Limb (tissue), 2 donors: ENCODE data around the gene PCDHA9.
"Not testable (repeated sequence)": the region's sequence is repeated elsewhere in the genome, so short reads cannot be mapped to it uniquely, and the experiment has no call there.

ENCODE experiments used
- DNase-seq, 2 donors: peaks; one replicate each; pipeline ENCODE4 v3.0.0-alpha.2; 2016; ENCODE audit errors: extremely low spot score in 2 of 2

Gene PCDHA9

DNA sequence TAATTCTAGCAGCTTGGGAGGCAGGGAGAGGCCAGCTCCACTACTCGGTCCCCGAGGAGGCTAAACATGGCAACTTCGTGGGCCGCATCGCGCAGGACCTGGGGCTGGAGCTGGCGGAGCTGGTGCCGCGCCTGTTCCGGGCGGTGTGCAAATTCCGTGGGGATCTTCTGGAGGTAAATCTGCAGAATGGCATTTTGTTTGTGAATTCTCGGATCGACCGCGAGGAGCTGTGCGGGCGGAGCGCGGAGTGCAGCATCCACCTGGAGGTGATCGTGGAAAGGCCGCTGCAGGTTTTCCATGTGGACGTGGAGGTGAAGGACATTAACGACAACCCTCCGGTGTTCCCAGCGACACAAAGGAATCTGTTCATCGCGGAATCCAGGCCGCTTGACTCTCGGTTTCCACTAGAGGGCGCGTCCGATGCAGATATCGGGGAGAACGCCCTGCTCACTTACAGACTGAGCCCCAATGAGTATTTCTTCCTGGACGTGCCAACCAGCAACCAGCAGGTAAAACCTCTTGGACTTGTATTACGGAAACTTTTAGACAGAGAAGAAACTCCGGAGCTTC, 13.7 kb upstream of the PCDHA9 start:
- DNase-seq: not testable (repeated sequence)

DNA sequence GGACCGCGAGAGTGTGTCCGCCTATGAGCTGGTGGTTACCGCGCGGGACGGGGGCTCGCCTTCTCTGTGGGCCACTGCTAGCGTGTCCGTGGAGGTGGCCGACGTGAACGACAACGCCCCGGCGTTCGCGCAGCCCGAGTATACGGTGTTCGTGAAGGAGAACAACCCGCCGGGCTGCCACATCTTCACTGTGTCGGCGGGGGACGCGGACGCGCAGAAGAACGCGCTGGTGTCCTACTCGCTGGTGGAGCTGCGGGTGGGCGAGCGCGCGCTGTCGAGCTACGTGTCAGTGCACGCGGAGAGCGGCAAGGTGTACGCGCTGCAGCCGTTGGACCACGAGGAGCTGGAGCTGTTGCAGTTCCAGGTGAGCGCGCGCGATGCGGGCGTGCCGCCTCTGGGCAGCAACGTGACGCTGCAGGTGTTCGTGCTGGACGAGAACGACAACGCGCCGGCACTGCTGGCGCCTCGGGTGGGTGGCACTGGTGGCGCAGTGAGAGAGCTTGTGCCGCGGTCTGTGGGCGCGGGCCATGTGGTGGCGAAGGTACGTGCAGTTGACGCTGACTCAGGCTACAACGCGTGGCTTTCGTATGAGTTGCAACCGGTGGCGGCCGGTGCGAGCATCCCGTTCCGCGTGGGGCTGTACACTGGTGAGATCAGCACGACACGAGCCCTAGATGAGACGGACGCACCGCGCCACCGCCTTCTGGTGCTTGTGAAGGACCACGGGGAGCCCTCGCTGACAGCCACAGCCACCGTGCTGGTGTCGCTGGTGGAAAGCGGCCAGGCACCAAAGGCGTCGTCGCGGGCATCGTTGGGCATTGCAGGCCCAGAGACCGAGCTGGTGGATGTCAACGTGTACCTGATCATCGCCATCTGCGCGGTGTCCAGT, 12.3 kb upstream of the PCDHA9 start:
- no peak for DNase-seq

DNA sequence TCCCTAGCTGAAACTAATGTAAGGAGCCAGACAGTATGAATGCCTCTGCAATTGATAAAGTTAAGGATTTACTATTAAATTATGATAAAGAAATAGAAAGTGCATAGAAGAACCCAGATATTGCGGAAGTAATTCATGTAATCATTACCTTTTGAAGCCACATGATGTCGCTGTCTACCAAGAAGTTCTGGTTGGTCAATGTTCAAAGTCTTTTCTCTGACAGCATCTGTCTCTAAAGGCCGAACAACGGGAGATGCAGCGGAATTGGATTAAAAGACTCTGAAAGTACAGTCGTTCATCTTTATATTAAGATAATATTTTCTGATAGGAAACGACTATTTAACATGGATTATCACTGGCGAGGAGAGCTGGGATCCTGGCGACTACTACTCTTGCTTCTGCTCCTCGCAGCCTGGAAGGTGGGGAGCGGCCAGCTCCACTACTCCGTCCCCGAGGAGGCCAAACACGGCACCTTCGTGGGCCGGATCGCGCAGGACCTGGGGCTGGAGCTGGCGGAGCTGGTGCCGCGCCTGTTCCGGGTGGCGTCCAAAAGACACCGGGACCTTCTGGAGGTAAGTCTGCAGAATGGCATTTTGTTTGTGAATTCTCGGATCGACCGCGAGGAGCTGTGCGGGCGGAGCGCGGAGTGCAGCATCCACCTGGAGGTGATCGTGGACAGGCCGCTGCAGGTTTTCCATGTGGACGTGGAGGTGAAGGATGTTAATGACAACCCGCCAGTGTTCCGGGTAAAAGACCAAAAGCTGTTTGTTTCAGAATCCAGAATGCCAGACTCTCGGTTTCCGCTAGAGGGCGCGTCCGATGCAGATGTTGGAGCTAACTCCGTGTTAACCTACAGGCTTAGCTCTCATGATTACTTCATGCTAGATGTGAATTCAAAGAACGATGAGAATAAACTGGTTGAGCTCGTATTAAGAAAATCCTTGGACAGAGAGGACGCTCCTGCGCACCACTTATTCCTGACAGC, 6.9 kb upstream of the PCDHA9 start, which contains the start of gene PCDHA8:
Gene PCDHA8, plus strand, starts transcription at position 210 of the 985 bp plus-strand sequence. Its CDS starts 135 bp downstream, at position 345.
- DNase-seq: no peak

DNA sequence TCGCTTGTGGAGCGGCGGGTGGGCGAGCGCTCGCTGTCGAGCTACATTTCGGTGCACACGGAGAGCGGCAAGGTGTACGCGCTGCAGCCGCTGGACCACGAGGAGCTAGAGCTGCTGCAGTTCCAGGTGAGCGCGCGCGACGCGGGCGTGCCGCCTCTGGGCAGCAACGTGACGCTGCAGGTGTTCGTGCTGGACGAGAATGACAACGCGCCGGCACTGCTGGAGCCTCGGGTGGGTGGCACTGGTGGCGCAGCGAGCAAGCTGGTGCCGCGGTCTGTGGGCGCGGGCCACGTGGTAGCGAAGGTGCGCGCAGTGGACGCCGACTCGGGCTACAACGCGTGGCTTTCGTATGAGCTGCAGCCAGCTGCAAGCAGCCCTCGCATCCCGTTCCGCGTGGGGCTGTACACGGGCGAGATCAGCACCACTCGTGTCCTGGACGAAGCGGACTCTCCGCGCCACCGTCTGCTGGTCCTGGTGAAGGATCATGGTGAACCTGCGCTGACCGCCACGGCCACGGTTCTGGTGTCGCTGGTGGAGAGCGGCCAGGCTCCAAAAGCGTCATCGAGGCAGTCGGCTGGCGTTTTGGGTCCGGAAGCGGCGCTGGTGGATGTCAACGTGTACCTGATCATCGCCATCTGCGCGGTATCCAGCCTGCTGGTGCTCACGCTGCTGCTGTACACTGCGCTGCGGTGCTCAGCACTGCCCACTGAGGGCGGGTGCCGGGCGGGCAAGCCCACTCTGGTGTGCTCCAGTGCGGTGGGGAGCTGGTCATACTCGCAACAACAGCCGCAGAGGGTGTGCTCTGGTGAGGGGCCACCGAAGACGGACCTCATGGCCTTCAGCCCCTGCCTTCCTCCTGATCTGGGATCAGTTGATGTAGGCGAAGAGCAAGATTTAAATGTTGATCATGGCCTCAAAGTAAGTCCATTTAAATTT, 5.1 kb upstream of the PCDHA9 start:
- DNase-seq: no peak

DNA sequence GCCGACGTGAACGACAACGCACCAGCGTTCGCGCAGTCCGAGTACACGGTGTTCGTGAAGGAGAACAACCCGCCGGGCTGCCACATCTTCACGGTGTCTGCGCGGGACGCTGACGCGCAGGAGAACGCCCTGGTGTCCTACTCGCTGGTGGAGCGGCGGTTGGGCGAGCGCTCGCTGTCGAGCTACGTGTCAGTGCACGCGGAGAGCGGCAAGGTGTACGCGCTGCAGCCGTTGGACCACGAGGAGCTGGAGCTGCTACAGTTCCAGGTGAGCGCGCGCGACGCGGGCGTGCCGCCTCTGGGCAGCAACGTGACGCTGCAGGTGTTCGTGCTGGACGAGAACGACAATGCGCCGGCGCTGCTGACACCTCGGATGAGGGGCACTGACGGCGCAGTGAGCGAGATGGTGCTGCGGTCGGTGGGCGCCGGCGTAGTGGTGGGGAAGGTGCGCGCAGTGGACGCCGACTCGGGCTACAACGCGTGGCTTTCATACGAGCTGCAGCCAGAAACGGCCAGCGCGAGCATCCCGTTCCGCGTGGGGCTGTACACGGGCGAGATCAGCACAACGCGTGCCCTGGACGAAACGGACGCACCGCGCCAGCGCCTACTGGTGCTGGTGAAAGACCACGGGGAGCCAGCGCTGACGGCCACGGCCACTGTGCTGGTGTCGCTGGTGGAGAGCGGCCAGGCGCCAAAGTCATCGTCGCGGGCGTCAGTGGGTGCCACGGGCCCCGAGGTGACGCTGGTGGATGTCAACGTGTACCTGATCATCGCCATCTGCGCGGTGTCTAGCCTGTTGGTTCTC, 1.9 kb downstream of the PCDHA9 start:
- DNase-seq: not testable (repeated sequence)

DNA sequence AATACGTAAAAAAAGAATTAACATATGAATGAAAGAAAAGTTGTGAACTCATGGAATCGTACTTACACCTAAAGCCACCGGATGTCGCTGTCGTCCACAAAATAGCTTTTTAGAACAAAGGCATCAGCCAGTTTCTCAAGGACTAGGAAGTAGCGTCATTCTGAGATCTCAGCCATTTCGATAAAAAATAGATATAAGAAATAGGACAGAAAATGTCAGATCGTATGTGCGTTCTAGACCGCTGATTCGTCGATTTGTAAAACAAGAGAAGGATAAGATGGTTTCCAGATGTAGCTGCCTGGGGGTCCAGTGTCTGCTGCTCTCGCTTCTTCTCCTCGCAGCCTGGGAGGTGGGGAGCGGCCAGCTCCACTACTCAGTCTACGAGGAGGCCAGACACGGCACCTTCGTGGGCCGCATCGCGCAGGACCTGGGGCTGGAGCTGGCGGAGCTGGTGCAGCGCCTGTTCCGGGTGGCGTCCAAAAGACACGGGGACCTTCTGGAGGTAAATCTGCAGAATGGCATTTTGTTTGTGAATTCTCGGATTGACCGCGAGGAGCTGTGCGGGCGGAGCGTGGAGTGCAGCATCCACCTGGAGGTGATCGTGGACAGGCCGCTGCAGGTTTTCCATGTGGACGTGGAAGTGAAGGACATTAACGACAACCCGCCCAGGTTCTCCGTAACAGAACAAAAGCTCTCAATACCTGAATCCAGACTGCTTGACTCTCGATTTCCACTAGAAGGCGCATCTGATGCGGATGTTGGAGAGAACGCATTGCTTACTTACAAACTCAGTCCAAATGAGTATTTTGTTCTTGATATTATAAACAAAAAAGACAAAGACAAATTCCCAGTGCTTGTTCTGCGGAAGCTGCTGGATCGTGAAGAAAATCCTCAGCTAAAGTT, 7.8 kb downstream of the PCDHA9 start, which contains the start of gene PCDHA10:
Gene PCDHA10, plus strand, starts transcription at position 126 of the 903 bp plus-strand sequence. Its CDS starts 152 bp downstream, at position 278.
- no peak for DNase-seq

DNA sequence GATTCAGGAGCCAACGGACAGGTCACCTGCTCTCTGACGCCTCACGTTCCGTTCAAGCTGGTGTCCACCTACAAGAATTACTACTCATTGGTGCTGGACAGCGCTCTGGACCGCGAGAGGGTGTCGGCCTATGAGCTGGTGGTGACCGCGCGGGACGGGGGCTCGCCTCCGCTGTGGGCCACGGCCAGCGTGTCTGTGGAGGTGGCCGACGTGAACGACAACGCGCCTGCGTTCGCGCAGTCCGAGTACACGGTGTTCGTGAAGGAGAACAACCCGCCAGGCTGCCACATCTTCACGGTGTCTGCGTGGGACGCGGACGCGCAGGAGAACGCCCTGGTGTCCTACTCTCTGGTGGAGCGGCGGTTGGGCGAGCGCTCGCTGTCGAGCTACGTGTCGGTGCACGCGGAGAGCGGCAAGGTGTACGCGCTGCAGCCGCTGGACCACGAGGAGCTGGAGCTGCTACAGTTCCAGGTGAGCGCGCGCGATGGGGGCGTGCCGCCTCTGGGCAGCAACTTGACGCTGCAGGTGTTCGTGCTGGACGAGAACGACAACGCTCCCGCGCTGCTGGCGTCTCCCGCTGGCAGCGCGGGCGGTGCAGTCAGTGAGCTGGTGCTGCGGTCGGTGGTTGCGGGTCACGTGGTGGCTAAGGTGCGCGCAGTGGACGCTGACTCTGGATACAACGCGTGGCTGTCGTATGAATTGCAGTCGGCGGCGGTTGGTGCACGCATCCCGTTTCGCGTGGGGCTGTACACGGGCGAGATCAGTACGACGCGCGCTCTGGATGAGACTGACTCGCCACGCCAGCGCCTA, 9.2 kb downstream of the PCDHA9 start:
- no peak for DNase-seq

DNA sequence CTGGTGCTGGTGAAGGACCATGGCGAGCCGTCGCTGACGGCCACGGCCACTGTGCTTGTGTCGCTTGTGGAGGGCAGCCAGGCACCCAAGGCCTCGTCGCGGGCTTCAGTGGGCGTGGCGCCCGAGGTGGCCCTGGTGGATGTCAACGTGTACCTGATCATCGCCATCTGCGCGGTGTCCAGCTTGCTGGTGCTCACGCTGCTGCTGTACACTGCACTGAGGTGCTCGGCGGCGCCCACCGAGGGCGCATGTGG, 9.7 kb downstream of the PCDHA9 start:
- DNase-seq: no peak

DNA sequence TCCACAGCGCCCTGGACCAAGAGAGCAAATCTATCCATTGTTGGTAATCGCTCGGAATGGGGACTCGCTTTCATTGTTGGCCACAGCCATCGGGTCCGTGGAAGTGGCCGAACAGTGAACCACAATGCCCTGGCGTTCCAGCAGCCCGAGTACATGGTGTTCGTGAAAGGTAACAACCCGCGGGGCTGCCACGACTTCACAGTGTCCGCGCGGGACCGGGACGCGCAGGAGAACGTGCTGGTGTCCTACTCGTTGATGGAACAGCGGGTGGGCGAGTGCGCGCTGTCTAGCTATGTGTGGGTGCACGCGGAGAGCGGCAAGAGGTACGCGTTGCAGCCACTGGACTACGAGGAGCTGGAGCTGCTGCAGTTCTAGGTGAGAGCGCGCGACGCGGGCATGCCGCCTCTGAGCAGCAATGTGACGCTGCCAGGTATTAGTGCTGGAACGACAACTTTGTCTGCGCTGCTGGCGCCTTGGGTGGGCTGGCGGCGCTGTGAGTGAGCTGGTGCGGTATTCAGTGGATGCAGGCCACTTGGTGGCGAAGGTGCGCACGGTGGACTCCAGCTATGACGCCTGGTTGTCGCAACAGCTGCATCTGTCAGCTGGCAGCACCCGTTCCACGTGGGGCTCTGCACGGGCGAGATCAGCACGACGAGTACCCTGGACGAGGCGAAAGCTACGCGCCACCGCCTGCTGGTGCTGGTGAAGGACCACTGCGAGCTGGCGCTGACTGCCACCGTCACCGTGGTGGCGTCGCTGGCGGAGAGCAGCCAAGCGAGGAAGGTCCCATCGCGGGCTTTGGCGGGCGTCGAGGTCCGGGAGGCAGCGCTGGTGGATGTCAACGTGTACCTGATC, 14.5 kb downstream of the PCDHA9 start:
- no peak for DNase-seq

DNA sequence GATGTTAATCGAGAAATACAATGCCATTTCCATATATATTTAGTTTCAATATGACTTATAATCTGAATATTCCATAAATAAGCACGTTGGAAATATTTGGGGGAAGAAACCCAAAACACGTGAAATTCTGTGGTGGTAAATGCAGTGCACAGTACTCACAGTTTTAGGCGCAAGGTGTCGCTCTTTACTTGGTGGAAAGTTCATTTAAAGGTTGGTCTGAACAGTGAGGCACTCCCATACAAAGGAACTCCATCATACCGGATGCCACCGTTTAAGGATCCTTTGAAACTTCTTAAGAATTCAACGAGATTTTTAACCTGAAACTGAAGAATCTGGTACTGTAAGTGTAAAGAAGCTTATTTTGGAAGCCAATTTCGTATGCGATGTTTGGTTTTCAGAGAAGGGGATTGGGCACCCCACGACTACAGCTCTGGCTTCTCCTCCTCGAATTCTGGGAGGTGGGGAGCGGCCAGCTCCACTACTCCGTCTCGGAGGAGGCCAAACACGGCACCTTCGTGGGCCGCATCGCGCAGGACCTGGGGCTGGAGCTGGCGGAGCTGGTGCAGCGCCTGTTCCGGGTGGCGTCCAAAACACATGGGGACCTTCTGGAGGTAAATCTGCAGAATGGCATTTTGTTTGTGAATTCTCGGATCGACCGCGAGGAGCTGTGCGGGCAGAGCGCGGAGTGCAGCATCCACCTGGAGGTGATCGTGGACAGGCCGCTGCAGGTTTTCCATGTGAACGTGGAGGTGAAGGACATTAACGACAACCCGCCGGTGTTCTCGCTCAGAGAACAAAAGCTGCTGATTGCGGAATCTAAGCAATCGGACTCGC, 20.8 kb downstream of the PCDHA9 start, which contains the start of gene PCDHA11:
Gene PCDHA11, plus strand, starts transcription at position 237 of the 834 bp plus-strand sequence. Its CDS starts 147 bp downstream, at position 384.
- DNase-seq: no peak

DNA sequence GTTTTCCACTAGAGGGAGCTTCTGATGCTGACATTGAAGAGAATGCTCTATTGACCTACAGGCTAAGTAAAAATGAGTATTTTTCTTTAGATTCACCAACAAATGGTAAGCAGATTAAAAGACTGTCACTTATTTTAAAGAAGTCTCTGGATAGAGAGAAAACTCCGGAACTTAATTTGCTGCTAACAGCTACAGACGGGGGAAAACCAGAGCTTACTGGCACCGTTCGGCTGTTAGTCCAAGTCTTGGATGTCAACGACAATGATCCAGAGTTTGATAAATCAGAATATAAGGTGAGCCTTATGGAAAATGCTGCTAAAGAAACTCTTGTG, 21.3 kb downstream of the PCDHA9 start:
- no peak for DNase-seq

DNA sequence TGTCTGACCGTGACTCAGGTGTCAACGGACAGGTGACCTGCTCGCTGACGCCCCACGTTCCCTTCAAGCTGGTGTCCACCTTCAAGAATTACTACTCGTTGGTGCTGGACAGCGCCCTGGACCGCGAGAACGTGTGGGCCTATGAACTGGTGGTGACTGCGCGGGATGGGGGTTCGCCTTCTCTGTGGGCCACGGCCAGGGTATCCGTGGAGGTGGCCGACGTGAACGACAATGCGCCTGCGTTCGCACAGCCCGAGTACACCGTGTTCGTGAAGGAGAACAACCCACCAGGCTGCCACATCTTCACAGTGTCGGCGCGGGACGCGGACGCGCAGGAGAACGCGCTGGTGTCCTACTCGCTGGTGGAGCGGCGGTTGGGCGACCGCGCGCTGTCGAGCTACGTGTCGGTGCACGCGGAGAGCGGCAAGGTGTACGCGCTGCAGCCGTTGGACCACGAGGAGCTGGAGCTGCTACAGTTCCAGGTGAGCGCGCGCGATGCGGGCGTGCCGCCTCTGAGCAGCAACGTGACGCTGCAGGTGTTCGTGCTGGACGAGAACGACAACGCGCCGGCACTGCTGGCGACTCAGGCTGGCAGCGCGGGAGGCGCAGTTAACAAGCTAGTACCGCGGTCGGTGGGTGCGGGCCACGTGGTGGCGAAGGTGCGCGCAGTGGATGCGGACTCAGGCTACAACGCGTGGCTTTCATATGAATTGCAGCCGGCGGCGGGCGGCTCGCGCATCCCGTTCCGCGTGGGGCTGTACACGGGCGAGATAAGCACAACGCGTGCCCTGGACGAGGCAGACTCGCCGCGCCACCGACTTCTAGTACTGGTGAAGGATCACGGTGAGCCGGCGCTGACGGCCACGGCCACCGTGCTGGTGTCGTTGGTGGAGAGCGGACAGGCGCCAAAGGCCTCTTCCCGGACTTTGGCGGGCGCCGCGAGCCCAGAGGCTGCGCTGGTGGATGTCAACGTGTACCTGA, 22.3 kb downstream of the PCDHA9 start:
- no peak for DNase-seq

DNA sequence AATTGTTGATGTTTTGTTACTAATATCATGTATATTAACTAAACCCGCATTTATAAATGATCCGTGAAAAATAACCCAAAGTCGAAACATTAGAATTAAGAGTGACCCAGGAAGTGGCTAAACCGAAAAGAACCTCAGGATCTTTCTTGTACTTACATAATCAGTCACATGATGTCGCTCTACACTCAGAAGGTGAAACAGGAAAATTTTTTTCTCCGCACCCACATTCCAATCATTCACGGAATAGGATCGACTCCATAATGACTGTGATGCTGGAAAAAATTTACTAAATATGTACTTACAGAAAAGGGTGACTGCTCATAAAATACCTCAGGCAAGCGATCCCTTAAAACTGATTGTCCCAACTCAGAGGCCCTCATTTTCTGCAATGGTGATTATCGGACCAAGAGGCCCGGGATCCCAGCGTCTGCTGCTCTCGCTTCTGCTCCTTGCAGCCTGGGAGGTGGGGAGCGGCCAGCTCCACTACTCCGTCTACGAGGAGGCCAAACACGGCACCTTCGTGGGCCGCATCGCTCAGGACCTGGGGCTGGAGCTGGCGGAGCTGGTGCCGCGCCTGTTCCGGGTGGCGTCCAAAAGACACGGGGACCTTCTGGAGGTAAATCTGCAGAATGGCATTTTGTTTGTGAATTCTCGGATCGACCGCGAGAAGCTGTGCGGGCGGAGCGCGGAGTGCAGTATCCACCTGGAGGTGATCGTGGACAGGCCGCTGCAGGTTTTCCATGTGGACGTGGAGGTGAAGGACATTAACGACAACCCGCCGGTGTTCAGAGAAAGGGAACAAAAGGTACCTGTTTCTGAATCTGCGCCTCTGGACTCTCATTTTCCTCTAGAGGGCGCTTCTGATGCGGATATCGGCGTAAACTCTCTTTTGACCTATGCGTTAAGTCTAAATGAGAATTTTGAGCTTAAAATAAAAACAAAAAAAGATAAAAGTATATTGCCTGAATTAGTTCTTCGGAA, 27.2 kb downstream of the PCDHA9 start, which contains the start of gene PCDHA12:
Gene PCDHA12, plus strand, starts transcription at position 224 of the 981 bp plus-strand sequence. Its CDS starts 165 bp downstream, at position 389.
- DNase-seq: no peak
